GM20431 (cell line): ENCODE measurements around the gene CXCL17.

Experiments
- in situ Hi-C: fragments of 300-500 bp; cut with MseI, MboI; formaldehyde crosslinking; loops from one replicate; pipeline ENCODE4 v1.15.0; 2020; ENCODE audit warnings: low sequenced_read_pairs; ENCODE audit not compliant: unreplicated experiment

CXCL17 gene

DNA sequence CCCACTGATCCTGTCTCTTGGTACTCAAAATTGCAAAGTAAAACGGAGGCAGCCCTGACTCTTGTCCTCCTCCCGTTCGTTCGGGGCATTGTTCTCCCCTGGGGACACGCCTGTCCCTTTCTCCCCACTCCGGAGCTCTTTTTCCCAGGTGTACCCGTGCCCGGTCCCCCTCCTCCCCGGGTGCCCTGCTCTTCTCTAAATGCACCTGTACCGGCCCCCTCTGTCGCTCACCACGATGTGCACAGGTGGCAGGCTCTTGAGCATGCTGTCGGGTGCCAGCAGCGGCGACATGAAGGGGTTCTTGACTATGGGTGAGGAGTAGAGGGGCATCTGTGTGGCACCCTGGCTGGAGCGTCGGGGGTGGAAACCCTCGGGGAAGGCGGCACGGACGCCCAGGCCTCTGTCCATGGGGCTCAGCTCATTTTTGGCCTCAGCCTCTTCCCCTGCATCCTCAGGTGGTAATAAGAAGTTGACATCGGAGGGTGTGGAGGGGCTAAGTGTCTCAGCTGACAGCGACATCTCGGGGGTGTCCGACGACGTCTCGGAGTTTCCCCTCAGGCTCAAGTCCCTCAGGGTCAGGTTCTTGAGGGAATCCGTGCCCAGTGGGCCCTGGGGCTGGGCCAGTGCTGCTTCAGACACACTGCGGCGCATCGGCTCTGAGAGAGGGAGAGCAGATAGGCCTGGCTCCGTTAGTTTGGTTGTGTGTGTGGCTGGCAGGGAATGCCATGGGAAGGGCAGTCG, 40.2 kb downstream of the CXCL17 start:
- in situ Hi-C loops: no loop called here

DNA sequence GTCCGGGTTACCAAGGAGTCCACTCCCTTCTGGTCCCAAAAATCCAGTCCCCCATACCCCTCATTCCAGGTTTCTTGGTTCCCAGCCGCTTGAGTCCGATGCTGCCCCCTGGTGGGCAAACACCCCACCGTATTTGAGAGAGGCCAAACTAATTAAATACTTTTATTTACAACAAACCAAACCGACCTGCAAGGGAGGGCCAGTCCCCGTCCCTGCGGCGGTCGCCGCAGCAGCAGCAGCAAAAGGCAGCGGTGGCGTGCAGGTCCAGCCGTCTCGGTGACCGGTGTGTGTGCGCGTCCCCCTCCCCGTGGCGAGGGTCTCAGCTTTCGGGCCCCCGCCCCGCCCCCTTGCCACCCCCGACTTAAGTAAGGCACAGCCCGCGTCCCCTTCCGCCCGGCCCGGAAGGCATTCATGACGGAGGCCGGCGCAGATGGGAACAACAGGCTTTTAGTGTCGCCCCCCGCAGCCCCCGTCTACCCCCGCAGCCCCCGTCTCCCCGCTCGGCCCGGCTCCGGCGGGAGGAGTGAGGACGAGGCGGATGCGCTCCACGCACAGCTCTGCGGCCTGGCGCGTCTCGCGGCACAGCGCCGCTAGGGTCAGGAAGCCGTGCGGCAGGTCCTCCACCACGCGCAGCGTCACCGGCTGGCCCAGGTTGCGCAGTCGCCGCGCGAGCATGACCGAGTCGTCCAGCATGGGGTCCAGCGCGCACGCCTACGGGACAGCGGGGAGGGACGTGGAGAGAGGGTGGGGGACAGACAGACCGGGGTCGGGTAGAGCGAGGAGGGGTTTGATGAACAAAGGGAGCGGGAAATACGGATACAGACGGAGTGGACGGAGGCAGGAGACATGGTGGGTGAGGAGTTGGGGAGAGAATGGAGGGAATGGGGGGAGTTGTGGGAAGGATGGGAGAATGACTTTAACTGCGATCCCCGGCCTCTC, 41.1 kb downstream of the CXCL17 start:
- in situ Hi-C loops: no loop called here

DNA sequence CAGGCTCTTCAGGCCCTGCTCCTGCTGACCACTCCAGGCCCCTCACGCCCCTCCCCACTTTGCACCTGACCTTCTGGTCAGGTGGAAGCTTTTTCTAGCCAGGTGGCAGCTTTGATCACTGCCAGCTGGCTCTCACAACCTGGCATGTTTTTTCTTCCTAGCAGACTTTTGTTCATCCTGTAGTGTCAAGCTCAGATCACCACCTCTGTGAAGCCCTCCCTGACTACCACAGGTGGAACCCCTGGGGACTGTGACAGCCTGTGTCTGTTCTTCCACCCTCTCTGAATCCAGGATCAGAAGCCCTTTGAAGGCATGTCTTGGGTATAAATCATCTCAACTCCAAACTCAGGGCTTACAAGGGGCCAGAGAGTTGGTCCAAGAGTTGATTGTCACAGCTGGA, 42.3 kb downstream of the CXCL17 start:
- in situ Hi-C loops: no loop called here

DNA sequence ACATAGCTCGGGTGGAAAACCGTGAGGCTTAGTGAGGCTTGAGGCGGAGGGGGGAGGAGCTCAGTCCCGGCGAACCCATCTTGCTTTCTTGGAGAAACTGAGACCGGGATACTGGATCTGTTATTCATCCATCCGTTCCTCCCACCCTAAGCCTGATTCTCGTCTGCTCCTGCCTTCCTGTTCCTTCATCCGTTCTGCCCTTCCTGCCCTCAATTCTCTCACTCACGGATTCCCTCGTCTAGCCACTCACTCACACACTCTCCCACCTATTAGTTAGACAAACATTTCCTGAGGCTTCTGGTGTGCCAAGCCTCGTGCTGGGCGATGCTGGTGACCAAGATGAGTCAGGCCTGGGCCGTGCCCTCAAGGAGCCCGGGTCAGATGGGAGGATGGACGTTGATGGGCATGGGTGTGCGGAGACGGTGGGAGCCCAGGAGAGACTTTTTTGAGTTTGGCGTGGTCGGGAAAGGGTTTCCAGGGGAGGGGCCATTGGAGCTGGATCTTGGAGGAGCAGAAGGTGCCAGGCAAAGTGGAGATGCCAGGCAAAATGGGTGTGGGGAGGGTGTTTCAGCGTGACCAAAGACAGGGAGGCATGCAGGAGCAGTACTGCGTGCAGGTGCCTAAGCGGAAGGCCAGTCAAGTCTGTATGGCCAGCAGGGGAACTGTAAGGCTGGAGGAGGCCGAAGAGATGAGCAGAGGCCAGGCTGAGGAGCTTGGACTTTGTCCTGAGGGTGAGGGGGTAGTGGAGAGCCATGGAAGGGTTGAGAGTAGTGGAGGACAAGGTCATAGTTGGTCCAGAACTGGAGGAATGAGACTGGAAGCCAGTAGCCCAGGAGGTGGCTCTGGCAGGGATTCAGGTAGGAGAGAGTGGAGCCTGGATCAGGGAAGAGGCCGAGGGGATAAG, 45.2 kb downstream of the CXCL17 start:
- in situ Hi-C loops: no loop called here

DNA sequence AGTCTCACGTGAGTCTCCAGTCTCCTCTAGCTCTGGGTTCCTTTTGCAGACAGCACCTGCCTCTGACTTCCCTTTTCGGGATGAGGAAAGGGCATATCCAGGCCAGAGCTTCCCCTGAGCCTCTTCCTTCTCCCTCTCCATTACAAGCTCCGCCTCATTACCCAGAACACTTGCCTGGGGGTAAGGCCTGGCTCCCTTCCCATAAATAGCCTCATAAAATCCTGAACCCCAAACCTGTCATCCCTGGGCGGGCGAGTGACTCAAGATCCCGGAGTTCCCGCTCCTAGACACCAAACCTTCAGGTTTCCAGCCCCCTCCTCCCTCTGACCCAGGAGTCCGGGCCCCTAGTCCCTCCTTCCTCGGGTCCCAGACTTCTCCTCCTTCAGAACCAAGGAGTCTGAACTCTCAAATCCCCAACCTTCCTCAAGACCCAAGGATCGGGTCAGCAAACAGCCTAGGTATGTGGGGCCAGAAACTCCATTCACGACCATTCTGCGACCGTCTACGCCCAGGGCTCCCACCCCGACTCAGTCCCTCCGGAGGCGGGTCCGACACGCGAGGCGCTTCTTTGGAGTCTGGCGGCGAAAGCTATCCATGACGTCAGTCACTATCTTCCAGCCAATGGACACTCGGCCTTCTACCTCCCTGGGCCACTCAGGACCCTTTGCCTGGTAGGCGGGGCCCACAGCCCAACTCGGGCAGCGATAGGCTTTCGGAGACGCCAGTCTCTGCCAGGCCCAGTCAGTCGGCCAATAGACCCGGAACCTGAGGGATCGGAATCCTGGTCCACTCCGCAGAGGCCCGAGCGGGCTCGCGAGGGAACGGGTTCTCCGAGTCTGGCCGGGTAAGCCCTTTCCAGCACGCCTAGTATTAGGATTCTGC, 46.1 kb downstream of the CXCL17 start:
- in situ Hi-C loops: no loop called here

DNA sequence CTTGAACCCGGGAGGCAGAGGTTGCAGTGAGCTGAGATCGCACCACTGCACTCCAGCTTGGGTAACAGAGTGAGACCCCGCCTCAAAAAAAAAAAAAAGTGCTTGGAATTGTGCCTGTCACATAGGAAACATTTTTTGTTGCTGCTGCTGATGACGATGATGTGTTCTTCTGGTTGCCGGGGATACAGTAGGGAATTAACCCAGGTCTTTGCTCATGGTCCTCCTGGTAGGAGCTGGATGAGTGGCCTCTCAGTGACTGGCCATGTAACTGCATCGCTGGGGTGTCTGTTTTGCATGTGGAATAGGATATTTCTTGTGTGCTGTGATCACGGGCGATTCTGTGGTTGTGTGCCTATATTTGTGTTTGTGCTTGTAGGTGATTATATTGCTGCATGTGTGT, 48.0 kb downstream of the CXCL17 start:
- in situ Hi-C loops: no loop called here

DNA sequence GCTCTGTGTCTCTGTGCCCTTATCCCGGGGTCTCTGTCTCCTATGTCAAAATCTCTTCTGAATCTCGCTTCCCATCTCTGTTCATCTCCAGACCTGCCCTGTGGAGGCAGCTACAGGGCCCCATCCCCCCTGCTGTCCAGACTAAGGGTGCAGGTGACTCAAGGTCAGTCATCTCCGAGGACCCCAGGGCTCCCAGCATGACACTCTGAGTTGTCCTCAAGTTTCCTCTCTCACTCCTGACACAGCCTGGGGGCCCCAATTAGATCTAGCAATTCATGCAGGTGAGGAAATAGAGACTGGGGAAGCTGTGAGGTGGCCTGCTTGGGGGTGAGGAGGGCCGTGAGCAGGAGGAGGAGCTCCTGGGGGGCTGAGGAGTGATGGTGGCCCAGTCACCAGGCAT, 50.6 kb downstream of the CXCL17 start:
- in situ Hi-C loops: no loop called here

DNA sequence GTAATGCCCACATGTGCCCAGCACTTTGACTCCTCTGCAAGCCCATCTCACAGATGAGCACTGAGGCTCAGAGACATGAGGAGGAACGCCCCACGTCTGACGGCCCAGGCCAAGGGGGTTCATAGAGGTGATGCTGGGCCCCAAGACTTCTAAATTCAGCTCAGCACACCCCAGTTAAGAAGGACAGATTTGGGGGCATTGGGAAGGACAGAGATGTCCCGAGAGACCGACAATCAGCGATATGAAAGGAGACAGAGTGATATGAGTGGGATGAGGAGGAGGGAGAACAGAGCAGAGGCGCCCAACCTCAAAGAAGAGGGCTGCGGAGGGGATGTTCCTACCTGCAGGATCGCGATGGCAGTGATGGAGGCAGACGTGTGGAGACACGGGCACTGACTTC, 52.8 kb downstream of the CXCL17 start, which contains the start of gene CNFN:
Gene CNFN, minus strand, starts transcription at position 399 of the 400 bp plus-strand sequence. CDS start 1,260 bp downstream, outside the sequence.
- in situ Hi-C loops: no loop called here

DNA sequence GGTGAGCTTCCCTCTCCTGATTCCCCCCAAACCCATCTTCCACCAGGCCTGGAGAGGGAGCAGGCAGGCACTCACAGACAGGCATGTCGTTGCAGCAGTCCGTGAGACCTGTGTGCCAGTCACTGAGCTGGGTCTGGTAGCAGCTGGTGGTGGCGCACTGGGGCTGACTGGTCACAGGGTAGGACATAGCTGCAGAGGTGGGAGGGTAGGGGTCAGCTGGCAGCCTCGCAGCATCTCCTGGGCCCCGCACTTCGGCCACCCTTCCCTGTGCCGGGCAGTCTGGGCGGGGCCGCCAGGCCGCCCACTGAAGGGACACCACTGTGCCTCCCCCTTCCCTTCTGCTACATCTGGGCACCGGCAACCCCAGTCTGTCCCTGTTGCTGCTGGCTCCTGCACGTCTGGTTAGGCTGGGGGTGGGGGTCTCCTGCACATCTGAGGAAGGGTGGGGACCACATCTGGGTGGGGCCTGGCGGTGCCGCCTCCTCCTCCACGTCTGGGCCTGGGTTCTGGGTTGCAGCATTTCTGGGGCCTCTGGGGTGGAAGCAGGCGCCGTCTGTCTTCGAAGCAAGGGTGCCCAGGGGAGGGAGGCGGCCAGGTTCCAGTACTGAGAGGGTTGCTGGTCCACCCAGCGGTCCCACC, 53.8 kb downstream of the CXCL17 start:
- in situ Hi-C loops: no loop called here

DNA sequence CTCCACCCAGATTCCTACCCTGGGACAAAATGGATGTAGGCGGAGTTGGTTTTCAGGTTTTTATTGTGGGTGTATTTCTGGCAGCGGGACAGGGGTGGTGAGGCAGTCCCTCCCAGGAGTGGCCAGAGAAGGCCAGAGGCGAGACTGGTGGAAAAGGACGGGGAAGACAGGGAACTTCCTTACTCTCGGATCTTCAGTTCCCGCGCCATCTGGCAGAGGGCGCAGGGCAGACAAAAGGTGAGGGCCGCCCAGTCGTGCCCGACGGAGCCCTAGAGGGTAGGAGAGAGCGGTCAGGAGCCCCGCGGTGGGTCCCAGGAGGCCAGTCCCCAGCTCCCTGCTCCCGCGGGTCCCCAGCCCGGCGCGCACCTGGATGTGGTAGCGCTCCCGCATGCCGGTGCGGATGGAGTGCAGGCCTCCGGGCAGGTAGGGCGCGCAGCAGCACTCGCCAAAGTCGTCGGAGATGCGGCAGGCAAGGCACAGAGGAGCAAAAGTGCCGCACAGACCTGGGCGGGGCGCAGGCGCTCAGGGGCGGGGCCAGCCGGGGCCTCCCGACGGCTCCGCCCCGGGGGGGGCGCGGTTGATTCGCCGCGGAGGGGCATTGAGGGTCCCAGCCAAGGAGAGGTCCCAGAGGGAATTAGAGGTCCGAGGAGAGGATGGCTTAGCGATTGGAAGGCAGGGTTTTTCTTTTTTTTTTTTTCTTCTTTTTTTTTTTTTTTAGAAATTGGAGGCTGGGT, 55.6 kb downstream of the CXCL17 start:
- in situ Hi-C loops: no loop called here

DNA sequence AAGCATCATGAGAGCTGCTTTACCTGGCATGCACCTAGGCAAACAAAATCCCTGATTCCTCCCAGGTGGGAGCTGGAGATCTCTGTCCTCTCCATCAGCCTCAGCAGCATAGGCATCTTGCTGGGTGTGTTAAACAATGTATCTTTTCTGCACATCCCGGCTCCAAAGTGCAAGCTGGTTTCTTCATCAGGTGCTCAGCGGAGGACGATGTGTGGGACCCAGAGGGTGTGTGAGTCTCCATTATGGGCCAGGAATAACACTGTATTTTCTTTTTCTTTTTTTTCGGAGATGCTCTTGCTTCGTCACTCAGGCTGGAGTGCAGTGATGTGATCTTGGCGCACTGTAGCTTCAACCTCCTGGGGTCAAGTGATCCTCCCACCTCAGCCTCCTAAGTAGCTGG, 62.6 kb downstream of the CXCL17 start:
- in situ Hi-C loops: no loop called here
